Measurements from ENCODE around the gene AFAP1L2.

DNA sequence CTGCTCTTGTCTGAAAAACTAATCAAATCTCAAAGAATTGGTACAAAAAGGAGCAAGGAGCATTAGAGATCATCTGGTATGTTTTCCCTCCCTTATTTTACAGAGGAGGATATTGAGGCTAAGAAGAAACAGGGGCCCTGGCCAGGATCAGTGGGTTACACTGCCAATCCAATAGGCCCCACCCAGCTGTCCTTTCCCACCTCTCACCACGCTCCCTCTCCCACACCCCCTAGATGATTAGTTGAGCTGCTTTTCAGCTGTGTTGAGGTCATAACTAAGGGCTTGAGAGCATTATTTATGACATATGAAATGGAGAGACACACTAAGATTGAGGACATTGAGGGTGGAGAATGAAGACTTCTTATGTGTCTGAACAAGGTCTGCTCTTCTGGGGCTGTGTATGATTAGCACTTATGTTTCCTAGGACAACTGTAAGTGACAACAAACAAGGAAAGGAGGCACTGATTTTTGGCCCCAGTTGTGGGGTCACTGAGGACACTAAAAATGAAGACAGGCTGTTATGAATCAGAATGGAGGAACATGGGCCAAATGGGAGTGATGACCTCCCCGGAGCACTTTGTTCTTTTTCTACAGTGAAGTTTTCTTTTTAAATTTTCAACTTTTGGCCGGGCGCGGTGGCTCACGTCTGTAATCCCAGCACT is 138.8 kb downstream of the AFAP1L2 start:
- TF ChIP-seq CTCF (IDR thresholded peaks at IDR 0.05) = no peak
- TF ChIP-seq EZH2 (IDR thresholded peaks at IDR 0.05) = no peak
- TF ChIP-seq EZH2phosphoT487 (IDR thresholded peaks at IDR 0.05) = no peak

Measured in neural progenitor cell (in vitro differentiated cells).